Nephron (organoid): ENCODE measurements around the gene HES2.
"Not testable (repeated sequence)": the region's sequence is repeated elsewhere in the genome, so short reads cannot be mapped to it uniquely, and the experiment has no call there.

Experiments used
- H3K27ac Mint-ChIP-seq, 3 experiments: 2 replicates each; pipeline ENCODE4 v1.8.0; 2020; ENCODE audit warnings: mixed read lengths in 3 of 3, mild to moderate bottlenecking in 2 of 3, moderate library complexity in 1 of 3
- H3K27me3 Mint-ChIP-seq: 2 replicates; pipeline ENCODE4 v1.8.0; 2021; ENCODE audit warnings: low read depth, mild to moderate bottlenecking, moderate library complexity, mixed read lengths
- H3K36me3 Mint-ChIP-seq: 2 replicates; pipeline ENCODE4 v1.8.0; 2020; ENCODE audit warnings: low read depth, mixed read lengths
- H3K4me1 Mint-ChIP-seq: 2 replicates; pipeline ENCODE4 v1.8.0; 2020; ENCODE audit warnings: mixed read lengths
- H3K4me3 Mint-ChIP-seq, 3 experiments: 2 replicates each; pipeline ENCODE4 v1.8.0; 2020; ENCODE audit warnings: mild to moderate bottlenecking in 3 of 3, mixed read lengths in 3 of 3, moderate library complexity in 2 of 3
- H3K9me3 Mint-ChIP-seq: 2 replicates; pipeline ENCODE4 v1.8.0; 2020; ENCODE audit warnings: mixed read lengths
- TF ChIP-seq, protein P1 (sequence below), 3 experiments: fragments of 200-600 bp; sonication (generic); IDR thresholded peaks; one replicate each; pipeline ENCODE4 v1.5.0; 2021; ENCODE audit warnings: antibody characterized with exemption in 3 of 3; ENCODE audit not compliant: unreplicated experiment in 3 of 3

Gene HES2

DNA sequence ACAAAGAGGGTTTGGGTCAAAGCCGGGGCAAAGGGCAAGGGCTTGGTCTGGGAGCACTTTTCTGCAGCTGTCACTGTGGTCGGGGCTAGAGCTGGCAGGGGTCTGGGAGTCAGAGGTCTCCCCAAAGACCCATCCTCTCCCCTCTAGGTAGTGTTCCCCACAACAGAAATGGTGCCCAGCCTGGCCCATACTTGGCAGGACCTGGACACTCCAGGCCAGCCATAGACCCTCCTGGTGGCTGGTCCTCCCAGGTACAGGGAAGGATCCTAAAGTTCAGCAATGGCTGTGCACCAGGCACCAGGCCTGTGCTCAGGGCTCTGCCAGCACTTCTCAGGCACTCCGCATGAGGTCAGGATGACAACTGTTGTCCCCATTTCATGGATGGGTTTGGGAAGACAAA is 15.8 kb upstream of the HES2 start:
- no peak overlapping the region for H3K4me3 Mint-ChIP-seq
- no peak overlapping the region for H3K27ac Mint-ChIP-seq
- H3K4me1 Mint-ChIP-seq = peaks cover 11% of the 10 kb centered on the region
- peaks cover 44% of the 10 kb centered on the region for H3K27me3 Mint-ChIP-seq
- H3K36me3 Mint-ChIP-seq = no peaks in the 10 kb centered on the region
- TF ChIP-seq, protein P1, sequence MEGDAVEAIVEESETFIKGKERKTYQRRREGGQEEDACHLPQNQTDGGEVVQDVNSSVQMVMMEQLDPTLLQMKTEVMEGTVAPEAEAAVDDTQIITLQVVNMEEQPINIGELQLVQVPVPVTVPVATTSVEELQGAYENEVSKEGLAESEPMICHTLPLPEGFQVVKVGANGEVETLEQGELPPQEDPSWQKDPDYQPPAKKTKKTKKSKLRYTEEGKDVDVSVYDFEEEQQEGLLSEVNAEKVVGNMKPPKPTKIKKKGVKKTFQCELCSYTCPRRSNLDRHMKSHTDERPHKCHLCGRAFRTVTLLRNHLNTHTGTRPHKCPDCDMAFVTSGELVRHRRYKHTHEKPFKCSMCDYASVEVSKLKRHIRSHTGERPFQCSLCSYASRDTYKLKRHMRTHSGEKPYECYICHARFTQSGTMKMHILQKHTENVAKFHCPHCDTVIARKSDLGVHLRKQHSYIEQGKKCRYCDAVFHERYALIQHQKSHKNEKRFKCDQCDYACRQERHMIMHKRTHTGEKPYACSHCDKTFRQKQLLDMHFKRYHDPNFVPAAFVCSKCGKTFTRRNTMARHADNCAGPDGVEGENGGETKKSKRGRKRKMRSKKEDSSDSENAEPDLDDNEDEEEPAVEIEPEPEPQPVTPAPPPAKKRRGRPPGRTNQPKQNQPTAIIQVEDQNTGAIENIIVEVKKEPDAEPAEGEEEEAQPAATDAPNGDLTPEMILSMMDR (IDR thresholded peaks at IDR 0.05; ENCODE audit: unreplicated experiment in 3 of 3) = no peak
- no peaks in the 10 kb centered on the region for H3K9me3 Mint-ChIP-seq

DNA sequence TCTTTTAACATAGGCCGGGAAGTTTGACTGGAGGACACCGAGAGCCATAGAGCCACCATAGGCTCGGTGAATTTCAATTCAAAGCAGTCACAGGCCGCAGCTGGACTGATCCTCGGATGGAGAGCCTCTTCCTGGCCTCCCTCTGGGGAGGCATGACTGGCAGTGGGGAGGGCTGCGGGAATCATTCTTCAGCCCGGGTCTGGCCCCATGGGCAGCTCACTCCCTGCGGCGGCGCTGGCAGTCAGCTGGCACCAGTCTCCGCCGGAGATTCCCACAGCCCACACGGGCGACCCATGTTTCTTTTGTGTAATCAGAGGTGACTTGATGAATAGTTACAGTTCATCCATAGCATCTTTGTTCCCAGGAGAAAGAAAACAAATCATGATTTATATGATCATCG is 15.4 kb upstream of the HES2 start:
- no peaks in the 10 kb centered on the region for H3K36me3 Mint-ChIP-seq
- no peak overlapping the region for H3K27ac Mint-ChIP-seq
- H3K27me3 Mint-ChIP-seq = peaks cover 48% of the 10 kb centered on the region
- H3K4me1 Mint-ChIP-seq = peaks cover 15% of the 10 kb centered on the region
- no peaks in the 10 kb centered on the region for H3K9me3 Mint-ChIP-seq
- no peak overlapping the region for H3K4me3 Mint-ChIP-seq
- TF ChIP-seq, protein P1 (IDR thresholded peaks at IDR 0.05; ENCODE audit: unreplicated experiment in 3 of 3) = no peak

DNA sequence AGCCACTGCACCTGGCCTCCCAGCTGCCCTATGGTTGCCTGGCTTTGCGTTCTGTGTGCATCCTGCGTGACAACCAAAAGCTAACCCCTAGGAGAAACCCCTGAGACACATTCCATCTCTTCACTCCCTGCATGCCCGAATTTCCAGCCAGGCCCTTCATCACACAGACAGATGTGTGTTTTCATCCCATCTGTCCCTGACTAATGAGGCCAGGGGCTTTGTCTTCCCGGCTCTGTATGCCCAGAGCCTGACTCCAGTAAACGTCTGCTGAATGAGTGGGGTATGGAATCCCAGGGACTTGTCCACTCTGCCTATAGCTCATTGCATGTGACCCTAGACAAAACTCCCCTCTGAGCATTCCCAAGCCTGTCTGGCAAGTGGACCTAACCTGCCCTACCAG is 14.5 kb upstream of the HES2 start:
- Mint-ChIP-seq H3K27ac (peak overlapping the region in 1 of 3 experiments; percentile 4), H3K9me3 (no peaks in the 10 kb centered on the region), H3K36me3 (no peaks in the 10 kb centered on the region), H3K4me1 (peaks cover 17% of the 10 kb centered on the region), H3K27me3 (peaks cover 48% of the 10 kb centered on the region), H3K4me3 (no peak overlapping the region)
- TF ChIP-seq, protein P1 (IDR thresholded peaks at IDR 0.05; ENCODE audit: unreplicated experiment in 3 of 3) = no peak

DNA sequence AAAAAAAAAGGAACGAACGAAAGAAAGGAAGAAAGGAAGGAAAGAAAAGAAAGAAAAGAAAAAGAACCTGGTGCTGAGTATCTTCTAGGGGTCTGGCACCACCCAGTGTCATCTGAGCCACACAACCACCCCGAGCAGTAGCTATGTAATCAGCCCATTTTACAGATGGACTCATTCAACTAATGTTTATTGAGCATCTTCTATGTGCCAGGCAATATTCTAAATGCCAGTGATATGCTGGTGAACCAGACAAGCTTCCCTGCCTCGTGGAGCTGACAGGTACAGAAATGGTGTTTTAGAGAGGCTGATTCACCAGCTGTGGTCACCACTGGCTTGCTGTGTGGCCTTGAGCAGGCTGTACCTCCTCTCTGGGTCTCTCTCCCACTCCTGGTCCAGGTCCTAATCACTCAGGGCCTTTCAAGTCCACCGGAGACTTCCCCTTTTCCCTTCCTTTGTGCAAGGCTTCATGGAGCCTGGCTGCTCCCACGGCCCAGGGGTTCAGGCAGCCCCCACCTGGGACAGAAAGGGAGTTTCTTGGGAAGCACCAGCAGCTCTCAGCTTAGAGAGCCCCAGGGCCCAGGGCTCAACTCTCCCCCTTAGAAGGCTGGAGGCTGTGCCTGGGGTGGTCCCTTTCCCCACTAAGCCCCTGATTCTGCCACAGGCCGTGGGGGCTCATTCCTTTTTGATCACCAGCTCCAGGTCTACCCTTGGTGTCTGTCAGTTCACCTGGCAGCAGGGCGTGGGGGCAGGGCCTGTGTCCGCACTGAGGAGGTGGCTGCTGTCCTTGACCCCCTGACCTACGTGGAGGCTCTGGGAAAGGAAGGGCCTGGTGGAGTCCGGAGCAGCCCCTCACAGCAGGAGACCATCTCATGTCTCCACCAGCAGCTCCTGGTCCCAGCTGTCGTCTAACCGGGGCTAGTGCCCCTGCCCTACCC is 12.2 kb upstream of the HES2 start:
- peaks cover 17% of the 10 kb centered on the region for H3K4me1 Mint-ChIP-seq

DNA sequence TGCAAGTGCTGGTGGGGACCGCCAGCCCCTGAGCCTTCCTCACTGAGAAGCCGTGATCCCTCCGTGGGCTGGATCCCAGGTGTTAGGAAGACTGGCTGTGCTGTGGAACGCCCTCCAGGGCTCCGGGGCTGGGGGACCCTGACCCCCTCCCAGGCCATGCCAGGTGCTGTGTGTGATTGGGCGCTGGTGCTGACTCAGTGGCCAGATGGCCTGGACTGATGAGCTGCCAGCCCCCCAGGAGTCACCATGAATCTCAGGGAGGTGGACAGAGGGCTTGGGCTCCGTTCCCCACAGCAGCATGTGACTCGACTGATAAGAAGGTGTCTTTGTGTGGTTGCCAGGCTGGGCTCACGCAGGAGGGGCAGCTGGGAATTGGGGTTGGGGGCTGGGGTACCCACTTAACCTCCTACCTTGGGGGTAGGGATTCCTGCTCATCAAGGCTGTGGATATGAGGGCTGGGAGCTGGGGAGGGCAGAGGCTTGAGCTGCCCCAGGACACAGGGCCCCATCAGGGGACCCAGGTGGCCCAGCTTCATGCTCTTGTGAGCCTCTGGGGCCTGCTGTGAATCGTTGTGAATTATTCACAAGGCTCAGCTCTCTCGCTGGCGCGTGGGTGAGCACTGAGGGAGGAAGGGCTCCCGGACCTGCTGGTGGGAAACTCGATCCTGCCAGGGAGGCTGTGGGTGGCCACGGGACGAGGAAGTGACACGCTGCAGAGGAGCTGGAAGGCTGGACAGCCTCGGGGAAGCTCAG is 10.1 kb upstream of the HES2 start:
- not testable (repeated sequence) for H3K27ac Mint-ChIP-seq, H3K9me3 Mint-ChIP-seq, H3K36me3 Mint-ChIP-seq, H3K4me3 Mint-ChIP-seq
- H3K4me1 Mint-ChIP-seq = peaks cover 17% of the 10 kb centered on the region
- H3K27me3 Mint-ChIP-seq = peaks cover 60% of the 10 kb centered on the region

More for the DNA sequence above, 12.2 kb upstream of the HES2 start:
- not testable (repeated sequence) for H3K9me3 Mint-ChIP-seq, H3K27ac Mint-ChIP-seq, H3K36me3 Mint-ChIP-seq, H3K4me3 Mint-ChIP-seq
- peaks cover 43% of the 10 kb centered on the region for H3K27me3 Mint-ChIP-seq

DNA sequence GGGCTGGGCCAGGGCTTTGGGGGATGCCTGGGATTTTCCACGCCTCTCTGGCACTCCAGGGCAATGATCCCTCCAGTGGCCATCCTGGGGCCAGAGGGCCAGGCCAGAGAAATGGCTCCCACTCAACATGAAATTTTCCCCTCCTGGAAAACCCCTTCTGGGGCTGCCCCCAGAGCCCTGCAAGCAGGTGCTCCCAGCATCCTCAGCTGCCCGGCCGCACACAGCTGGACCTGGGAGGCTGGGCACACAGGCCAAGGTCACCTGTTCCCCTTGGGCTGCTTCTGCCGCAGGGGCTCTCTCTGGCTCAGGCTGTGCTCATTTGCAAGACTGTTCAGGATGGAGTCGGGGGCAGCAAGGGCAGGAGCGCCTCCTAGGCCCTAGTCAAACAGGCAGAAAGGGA is 8.7 kb upstream of the HES2 start:
- not testable (repeated sequence) for H3K4me3 Mint-ChIP-seq, H3K36me3 Mint-ChIP-seq, H3K9me3 Mint-ChIP-seq, H3K27ac Mint-ChIP-seq, H3K4me1 Mint-ChIP-seq
- peaks cover 57% of the 10 kb centered on the region for H3K27me3 Mint-ChIP-seq

DNA sequence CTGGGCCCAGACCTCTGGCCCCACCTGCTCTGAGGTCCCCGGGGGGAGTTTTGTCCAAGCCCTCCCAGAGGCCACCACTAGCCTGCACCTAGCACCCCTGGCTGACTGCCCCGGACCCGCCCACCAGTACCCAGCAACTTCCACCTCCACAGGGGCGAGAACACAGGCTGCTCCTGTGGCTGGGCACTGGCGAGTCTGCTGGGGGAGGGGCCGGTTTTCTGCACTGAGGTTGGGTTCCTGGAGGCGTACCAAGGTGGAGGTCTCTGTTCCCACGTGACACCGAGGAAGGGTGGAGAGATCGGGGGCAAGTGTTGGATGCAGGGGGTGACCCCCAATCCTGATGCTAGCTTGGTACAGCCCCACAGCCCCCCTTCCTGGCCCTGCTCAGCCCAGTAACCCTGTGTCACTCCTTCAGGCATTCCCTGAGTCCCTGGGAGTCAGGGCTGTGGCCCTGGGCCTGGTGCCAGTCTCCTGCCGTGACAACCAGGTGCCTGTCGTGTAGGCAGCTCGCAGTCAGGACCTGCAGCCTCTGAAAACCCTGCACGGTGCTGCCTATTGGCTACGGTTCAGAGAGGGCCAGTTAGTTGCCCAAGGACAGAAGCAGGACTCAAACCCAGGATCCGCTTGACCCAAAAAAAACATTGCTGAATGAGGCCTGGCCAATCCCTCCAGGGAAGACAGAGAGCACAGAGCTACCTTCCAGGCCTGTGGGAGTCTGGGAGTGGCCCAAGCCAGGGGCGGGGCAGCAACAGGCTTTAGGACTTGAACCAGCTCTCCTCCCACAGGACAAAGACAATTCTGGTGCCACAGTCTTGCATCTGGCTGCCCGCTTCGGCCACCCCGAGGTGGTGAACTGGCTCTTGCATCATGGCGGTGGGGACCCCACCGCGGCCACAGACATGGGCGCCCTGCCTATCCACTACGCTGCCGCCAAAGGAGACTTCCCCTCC is 8.0 kb upstream of the HES2 start:
- peaks cover 63% of the 10 kb centered on the region for H3K27me3 Mint-ChIP-seq
- H3K4me3 Mint-ChIP-seq = no peak overlapping the region

More for the DNA sequence above, 8.0 kb upstream of the HES2 start:
- H3K9me3 Mint-ChIP-seq = no peaks in the 10 kb centered on the region
- no peak overlapping the region for H3K27ac Mint-ChIP-seq
- H3K4me1 Mint-ChIP-seq = peaks cover 7% of the 10 kb centered on the region
- no peaks in the 10 kb centered on the region for H3K36me3 Mint-ChIP-seq
- TF ChIP-seq, protein P1 (IDR thresholded peaks at IDR 0.05; ENCODE audit: unreplicated experiment in 3 of 3) = no peak
